A549 (cell line): ENCODE data around the gene NRGN. TPM values are rescaled to one million over a fixed set of nuclear protein-coding genes. Genes with fewer than 3 reads are reported as not detected.

ENCODE experiments used
- ATAC-seq, 2 experiments: fragments of 200-7000 bp in 1 of 2; fragments of >200 bp in 1 of 2; cut with Nextera tagmentation in 1 of 2; cut with Tn5 transposase in 1 of 2; 3 replicates each; pipeline versions ENCODE4 v1.8.0 to v1.9.1; 2018 to 2020; ENCODE audit warnings: mild to moderate bottlenecking in 1 of 2, moderate library complexity in 1 of 2
- CTCF ChIA-PET: fragments of 300-600 bp; sonication (Branson Sonifier 250); formaldehyde crosslinking; extraction: SDS; loops from one replicate; lab custom pipeline; 2021; ENCODE audit warnings: antibody characterized with exemption, inconsistent platforms; lab: Yijun Ruan, JAX
- POLR2A ChIA-PET: fragments of 350-600 bp; formaldehyde crosslinking; extraction: SDS; loops from one replicate; lab custom pipeline; 2021; ENCODE audit warnings: antibody characterized with exemption, inconsistent platforms; lab: Yijun Ruan, JAX
- DNase-seq, 2 experiments: peaks; one replicate each; pipeline versions ENCODE4 v3.0.0 to v3.0.0-alpha.2; 2011 to 2016; ENCODE audit warnings: low read depth in 1 of 2, low spot score in 1 of 2
- FAIRE-seq: peaks from 2 replicates; lab custom pipeline; 2011; peaks lifted over from hg19 to GRCh38; lab: Jason Lieb, UNC
- H3K27ac ChIP-seq, 2 experiments: fragments of >200 bp; sonication (Bioruptor Twin); formaldehyde crosslinking; 3 replicates each; pipeline ENCODE4 v1.5.1; 2016 to 2017
- H3K4me1 ChIP-seq: fragments of >200 bp; sonication (Bioruptor Twin); formaldehyde crosslinking; 3 replicates; pipeline ENCODE4 v1.6.1; 2016
- H3K4me2 ChIP-seq: fragments of >200 bp; sonication (Bioruptor Twin); formaldehyde crosslinking; 3 replicates; pipeline ENCODE4 v1.6.1; 2016
- H3K4me3 ChIP-seq: fragments of >200 bp; sonication (Bioruptor Twin); formaldehyde crosslinking; 3 replicates; pipeline ENCODE4 v1.5.1; 2016
- H3K9me3 ChIP-seq: fragments of >200 bp; sonication (Bioruptor Twin); formaldehyde crosslinking; 3 replicates; pipeline ENCODE4 v1.6.1; 2016
- BHLHE40 ChIP-seq: IDR thresholded peaks from 2 replicates; pipeline ENCODE4 v1.6.1; 2012; ENCODE audit warnings: low read depth, low read length, inconsistent platforms
- CBX8 ChIP-seq: fragments of 200-600 bp; sonication (generic); IDR thresholded peaks from 2 replicates; pipeline ENCODE4 v1.6.1; 2016
- CHD4 ChIP-seq: fragments of 200-600 bp; sonication (generic); IDR thresholded peaks from 2 replicates; pipeline ENCODE4 v1.6.1; 2016; ENCODE audit warnings: antibody characterized with exemption, mild to moderate bottlenecking, borderline replicate concordance
- E2F6 ChIP-seq: IDR thresholded peaks from 2 replicates; pipeline ENCODE4 v1.6.1; 2012; ENCODE audit warnings: low read depth, borderline replicate concordance
- ELK1 ChIP-seq: fragments of 150-350 bp; IDR thresholded peaks from 2 replicates; pipeline ENCODE4 v1.6.1; 2014; ENCODE audit warnings: low read depth, mild to moderate bottlenecking, low read length
- GATA3 ChIP-seq: IDR thresholded peaks from 2 replicates; pipeline ENCODE4 v1.6.1; 2012; ENCODE audit warnings: borderline replicate concordance
- HDAC2 ChIP-seq: fragments of 200-600 bp; sonication (generic); IDR thresholded peaks from 2 replicates; pipeline ENCODE4 v1.6.1; 2016
- JUNB ChIP-seq: fragments of >200 bp; sonication (Bioruptor Twin); formaldehyde crosslinking; IDR thresholded peaks from 2 replicates; pipeline ENCODE4 v1.6.1; 2016
- MAX ChIP-seq: IDR thresholded peaks from 2 replicates; pipeline ENCODE4 v1.6.1; 2012
- NFE2L2 ChIP-seq: fragments of 150-350 bp; conservative IDR thresholded peaks from 2 replicates; pipeline ENCODE4 v1.6.1; 2014; ENCODE audit warnings: low read length
- NPAS2 ChIP-seq: fragments of 250-450 bp; sonication (Bioruptor Pico); IDR thresholded peaks from 2 replicates; pipeline ENCODE4 v1.8.0; 2022; ENCODE audit warnings: mild to moderate bottlenecking, moderate library complexity, borderline replicate concordance
- PBX3 ChIP-seq: IDR thresholded peaks from 2 replicates; pipeline ENCODE4 v1.6.1; 2012
- PHF8 ChIP-seq: fragments of 200-600 bp; sonication (generic); IDR thresholded peaks from 2 replicates; pipeline ENCODE4 v1.6.1; 2016; ENCODE audit warnings: low read depth, mild to moderate bottlenecking, antibody characterized with exemption, moderate library complexity, borderline replicate concordance
- POLR2AphosphoS2 ChIP-seq: conservative IDR thresholded peaks from 2 replicates; pipeline ENCODE4 v1.6.1; 2012; ENCODE audit warnings: low read length, improper control_type of control experiment, inconsistent platforms
- RARB ChIP-seq: fragments of 250-450 bp; sonication (Bioruptor Pico); IDR thresholded peaks from 2 replicates; pipeline ENCODE4 v1.8.0; 2021; ENCODE audit warnings: mild to moderate bottlenecking, moderate library complexity
- RCOR1 ChIP-seq: fragments of 150-350 bp; IDR thresholded peaks from 2 replicates; pipeline ENCODE4 v1.6.1; 2014; ENCODE audit warnings: antibody characterized with exemption, low read length, low read depth
- RFX5 ChIP-seq: fragments of 450-650 bp; IDR thresholded peaks from 2 replicates; pipeline ENCODE4 v1.7.1; 2014; ENCODE audit warnings: antibody characterized with exemption, mild to moderate bottlenecking, moderate library complexity
- RNF2 ChIP-seq: fragments of 200-600 bp; sonication (generic); IDR thresholded peaks from 2 replicates; pipeline ENCODE4 v1.6.1; 2016; ENCODE audit warnings: low read depth, mild to moderate bottlenecking, antibody characterized with exemption, moderate library complexity, borderline replicate concordance
- SMC3 ChIP-seq: fragments of >200 bp; sonication (Bioruptor Twin); formaldehyde crosslinking; IDR thresholded peaks from 3 replicates; pipeline ENCODE4 v1.6.1; 2018; ENCODE audit warnings: inconsistent platforms
- USF2 ChIP-seq: fragments of 450-650 bp; IDR thresholded peaks from 2 replicates; pipeline ENCODE4 v1.6.1; 2014; ENCODE audit warnings: antibody characterized with exemption
- ZFP36 ChIP-seq: fragments of 450-650 bp; IDR thresholded peaks from 2 replicates; pipeline ENCODE4 v1.6.1; 2014; ENCODE audit warnings: borderline replicate concordance; ENCODE audit not compliant: partially characterized antibody
- ZSCAN20 ChIP-seq: fragments of 250-450 bp; sonication (Bioruptor Pico); IDR thresholded peaks from 2 replicates; pipeline ENCODE4 v1.8.0; 2022; ENCODE audit warnings: mild to moderate bottlenecking, moderate library complexity
- WGBS: methylation state at CpG from one replicate; pipeline ENCODE4 v1.1.6; 2017; ENCODE audit errors: missing lambda C conversion rate; 5-methylcytosine and 5-hydroxymethylcytosine counted together
- polyA plus RNA-seq, 4 experiments: library from polyadenylated mRNA; depleted of rRNA in 3 of 4; stranded (reverse); fragments of >200 nt; fragmentation: RNase III in 1 of 4; extraction: RNeasy Plus Mini Kit Qiagen cat#74134 plus additional on column Dnase treatment in 1 of 4; gene quantifications; 2 replicates in 3 of 4; 3 replicates in 1 of 4; pipeline ENCODE4 v1.2.3, GENCODE V29; 2011 to 2017

NRGN gene
- polyA plus RNA-seq, 2 of the 4 experiments (the other 2 are of a cell fraction), result 1.2 to 3.5 TPM

- no peak overlapping the region for H3K27ac ChIP-seq
- TF ChIP-seq JUNB (no peak), ZSCAN20 (CRISPR knock-in tag) (no peak), ZFP36 (no peak), ELK1 (no peak), PBX3 (no peak), RFX5 (no peak), MAX (no peak), RARB (CRISPR knock-in tag) (no peak), USF2 (no peak), BHLHE40 (no peak), CBX8 (no peak), RCOR1 (no peak)
- FAIRE-seq (no peak), DNase-seq (no peak), ATAC-seq (no peak)
- no peak overlapping the region for H3K4me2 ChIP-seq
- H3K9me3 ChIP-seq, result no peaks in the 10 kb centered on the region
- peaks cover 9% of the 10 kb centered on the region; the same call in 2 of the 3 replicates for H3K4me1 ChIP-seq
- ChIA-PET CTCF (interaction anchor here (1.1 to 3.5 kb wide), 3 partner anchors 16 to 51 kb away, joined by 3 to 9 read pairs (median 8); no protein-coding TSS in a partner anchor), POLR2A (no interaction called here)
- no peak overlapping the region for H3K4me3 ChIP-seq
- 76% methylated on average over 2 of the region's 2 CpGs for WGBS
Observed at GRCh38 chr11:124742555-124742954, 2.8 kb downstream of the NRGN start.

GRCh38 chr11:124743050-124743449, 3.3 kb downstream of the NRGN start:
- no peak overlapping the region for H3K27ac ChIP-seq
- peaks cover 10% of the 10 kb centered on the region; the same call in 2 of the 3 replicates for H3K4me1 ChIP-seq
- no peaks in the 10 kb centered on the region for H3K9me3 ChIP-seq
- FAIRE-seq, result no peak
- H3K4me2 ChIP-seq, result no peak overlapping the region
- H3K4me3 ChIP-seq, result no peak overlapping the region
- TF ChIP-seq NPAS2 (CRISPR knock-in tag) (no peak), POLR2AphosphoS2 (no peak), GATA3 (no peak), CBX8 (no peak), SMC3 (no peak), NFE2L2 (no peak), E2F6 (no peak), PHF8 (no peak), CHD4 (no peak), MAX (no peak), RNF2 (no peak), RARB (CRISPR knock-in tag) (no peak), HDAC2 (no peak)
- 59% methylated on average over 6 of the region's 6 CpGs for WGBS
- ATAC-seq, result no peak
- CTCF ChIA-PET, result interaction anchor here (1.1 to 3.5 kb wide), 4 partner anchors 10 to 51 kb away, joined by 3 to 9 read pairs (median 6); no protein-coding TSS in a partner anchor
- POLR2A ChIA-PET, result no interaction called here
- no peak for DNase-seq
